NOMO-1 treated with dmso at 0.1 percent for 144 hours (cell line): Measurements from ENCODE around the gene MYCL.
"Not testable (repeated sequence)": the region's sequence is repeated elsewhere in the genome, so short reads cannot be mapped to it uniquely, and the experiment has no call there.

Experiments used
- DNase-seq: peaks from one replicate; lab custom pipeline; 2025; ENCODE audit not compliant: unreplicated experiment; lab: John Stamatoyannopoulos, UW

Gene MYCL

DNA sequence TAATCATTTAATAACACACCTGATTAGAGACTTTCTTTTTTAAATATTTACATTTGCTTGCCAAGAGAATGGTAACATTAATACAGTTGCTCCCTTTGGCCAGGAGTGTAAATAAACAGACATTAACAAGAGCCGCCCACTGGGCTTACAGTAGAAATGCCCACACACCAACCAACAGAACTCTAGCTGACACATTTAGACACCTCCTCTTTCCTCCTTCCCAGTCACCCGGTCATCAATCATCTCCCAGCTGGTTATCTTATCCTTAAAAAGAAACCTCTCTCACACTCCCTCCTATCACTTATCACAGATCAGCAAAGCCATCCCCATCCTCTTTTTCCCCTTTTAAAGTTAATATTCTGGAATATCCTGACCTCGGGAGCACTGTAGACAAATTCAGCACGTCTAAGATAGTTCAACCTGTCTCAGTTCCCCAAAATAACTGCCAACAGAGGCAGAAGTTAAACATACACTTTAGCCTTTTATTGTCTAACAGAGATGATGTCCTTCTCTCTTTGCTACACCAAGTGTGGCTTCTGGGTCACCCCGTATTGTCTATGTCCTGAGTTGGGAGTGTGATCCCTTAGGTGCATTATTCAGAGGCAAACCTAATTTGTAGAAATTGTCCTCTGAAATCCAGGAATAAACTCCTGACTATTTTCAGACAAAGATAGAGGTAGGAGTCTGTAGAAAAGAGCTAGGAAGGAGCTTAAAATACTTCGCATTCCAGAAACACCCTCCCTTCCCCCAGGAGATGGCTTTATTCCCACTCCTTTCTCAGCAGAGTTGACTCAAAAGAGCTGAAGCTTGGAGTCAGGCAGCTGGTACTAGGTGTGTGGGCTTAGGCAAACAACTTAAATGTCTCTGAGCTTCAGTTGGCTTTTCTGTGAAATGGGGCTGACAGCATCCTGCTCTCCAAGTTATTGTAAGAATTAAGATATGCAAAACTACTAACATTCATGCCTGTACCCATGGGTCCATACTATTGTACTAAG, 8.8 kb downstream of the MYCL start:
- DNase-seq: peak; percentile 56

DNA sequence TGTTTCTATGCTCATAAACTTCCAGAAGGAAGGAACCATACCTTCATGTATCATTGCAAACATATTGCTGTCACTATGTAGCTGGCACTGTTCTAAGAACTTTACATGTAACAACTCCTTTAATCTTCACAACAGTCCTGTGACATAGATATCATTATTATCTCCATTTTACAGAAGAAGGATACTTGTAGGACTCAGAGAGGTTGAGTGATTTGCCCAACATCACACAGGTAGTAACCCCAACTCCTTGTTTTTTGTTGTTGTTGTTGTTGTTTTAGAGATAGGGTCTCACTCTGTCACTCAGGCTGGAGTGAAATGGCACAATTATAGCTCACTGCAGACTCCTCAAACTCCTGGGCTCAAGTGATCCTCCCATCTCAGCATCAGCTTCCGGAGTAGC, 10.8 kb downstream of the MYCL start:
- no peak for DNase-seq

DNA sequence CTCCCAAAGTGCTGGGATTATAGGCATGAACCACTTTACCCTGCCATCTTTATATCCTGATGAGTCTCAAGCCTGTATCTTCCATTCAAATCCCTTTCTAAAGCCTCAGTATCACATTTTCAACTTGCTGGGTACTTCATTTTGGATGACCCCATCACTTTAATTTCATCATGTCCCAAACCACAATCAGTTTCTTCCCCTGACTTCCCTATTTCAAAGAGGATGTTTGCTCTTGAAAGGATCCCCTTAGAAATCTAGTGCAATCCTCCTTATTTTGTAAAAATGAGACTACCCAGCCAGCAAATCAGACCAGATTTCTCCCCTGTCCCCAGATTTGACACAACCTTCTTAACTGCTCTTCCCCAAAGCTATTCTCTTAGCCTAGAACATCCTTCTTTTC, 11.4 kb downstream of the MYCL start:
- peak; percentile 73 for DNase-seq

DNA sequence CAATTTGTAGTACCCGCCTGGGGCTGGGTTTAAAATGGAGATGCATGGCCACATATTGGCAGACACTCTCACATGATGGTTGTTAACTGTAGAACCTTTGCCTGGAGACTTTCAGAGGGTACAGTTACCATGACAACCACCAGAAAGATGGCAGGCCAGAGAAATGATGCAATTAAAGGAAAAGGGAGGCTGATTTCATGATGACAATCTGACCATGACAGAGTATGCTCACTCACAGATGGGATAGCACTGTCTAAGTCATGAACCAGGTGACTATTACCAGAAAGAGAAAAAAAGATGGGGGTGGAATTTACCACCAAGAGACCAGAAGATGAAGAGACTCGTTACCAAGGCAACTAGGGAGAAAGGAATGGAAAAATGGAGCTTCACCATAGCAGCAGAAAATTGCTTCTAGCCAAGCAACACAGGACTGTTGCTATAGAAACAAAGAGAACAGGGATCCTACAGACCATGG, 14.9 kb downstream of the MYCL start:
- DNase-seq: no peak

DNA sequence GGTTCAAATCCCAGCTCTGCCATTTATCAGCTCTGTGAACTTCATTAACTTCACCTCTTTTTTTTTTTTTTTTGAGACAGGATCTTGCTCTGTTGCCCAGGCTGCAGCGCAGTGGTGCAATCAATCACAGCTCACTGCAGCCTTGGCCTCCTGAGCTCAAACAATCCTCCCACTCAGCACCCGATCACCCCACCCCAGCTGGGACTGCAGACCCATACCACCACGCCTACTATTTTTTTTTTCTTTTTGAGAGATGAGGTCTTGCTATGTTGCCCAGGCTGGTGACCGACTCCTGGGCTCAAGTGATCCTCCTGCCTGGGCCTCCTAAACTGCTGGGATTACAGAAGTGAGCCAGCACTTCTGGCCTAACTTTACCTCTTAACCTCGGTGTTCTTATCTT, 16.2 kb downstream of the MYCL start:
- DNase-seq: no peak

- DNase-seq: no peak
Measured at GRCh38 chr1:39882152-39882551, 19.6 kb downstream of the MYCL start.

- no peak for DNase-seq
Measured at GRCh38 chr1:39877980-39878956, 23.4 kb downstream of the MYCL start.

DNA sequence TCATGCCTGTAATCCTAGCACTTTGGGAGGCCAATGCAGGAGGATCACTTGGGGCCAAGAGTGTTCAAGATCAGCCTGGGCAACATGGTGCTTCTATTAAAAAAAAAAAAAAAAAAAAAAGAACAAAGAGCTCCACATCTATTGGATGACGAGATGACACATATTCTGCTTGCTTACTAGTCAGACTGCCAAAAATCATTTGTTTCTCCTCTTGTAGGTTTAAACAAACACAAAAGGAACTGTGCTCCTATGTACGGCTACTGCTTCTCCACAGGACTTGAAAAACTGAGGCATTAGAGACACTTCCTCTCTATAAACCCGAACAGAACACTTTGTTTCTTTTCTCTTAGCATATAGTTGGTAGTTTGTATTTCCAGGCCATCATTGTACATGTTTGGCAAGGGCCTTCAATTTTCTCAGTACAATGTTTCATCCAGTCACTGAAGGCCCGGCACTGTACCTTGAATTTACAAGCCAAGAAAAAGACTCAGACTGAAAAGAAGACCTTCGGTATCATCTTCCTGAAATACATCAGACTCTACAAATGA, 24.4 kb downstream of the MYCL start:
- DNase-seq: no peak

DNA sequence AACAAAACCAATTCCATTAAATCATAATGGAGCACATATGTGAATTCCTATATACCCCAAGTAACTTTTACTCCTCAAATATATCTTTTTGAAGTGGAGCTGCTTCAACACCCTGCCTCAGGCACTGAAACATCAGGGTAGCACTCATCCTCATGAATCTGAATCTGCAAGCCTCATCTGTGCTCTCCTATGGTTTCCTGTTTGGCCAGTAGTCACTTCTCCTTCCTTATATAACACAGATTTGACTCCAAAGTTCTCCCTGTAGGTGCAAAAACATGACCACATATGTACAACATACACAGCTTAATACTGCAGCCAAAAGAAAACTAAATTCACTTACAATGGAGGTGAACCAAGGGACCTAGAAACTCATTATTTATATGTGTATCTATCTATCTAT, 25.6 kb downstream of the MYCL start:
- peak; percentile 70 for DNase-seq

GRCh38 chr1:39872698-39873097, 29.0 kb downstream of the MYCL start:
- DNase-seq: no peak

DNA sequence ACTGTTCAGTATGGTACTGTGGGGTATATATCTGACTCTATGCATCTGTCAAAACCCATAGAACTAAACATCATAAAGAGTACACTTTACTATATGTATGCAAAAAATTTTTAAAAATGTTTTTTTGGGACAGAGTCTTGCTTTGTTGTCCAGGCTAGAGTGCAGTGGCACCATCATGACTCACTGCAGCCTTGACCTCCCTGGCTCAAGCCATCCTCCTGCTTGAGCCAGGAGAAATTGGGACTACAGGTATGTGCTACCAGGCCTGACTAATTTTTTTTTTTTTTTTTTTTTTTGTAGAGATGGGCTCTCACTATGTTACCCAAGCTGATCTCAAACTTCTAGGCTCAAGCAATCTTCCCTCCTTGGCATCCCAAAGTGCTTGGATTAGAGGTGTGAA, 29.9 kb downstream of the MYCL start:
- DNase-seq: no peak

DNA sequence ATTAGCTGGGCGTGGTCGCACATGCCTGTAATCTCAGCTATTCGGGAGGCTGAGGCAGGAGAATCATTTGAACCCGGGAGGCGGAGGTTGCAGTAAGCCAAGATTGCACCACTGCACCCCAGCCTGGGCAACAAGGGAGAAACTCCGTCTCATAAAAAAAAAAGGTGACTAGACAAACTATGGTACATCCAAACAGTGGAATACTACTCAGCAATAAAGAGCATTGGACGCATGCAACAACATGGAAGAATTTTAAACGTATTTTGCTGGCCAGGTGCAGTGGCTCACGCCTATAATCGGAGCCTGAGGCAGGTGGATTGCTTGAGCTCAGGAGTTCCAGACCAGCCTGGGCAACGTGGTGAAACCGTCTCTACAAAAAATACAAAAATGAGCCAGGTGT, 30.7 kb downstream of the MYCL start:
- not testable (repeated sequence) for DNase-seq

DNA sequence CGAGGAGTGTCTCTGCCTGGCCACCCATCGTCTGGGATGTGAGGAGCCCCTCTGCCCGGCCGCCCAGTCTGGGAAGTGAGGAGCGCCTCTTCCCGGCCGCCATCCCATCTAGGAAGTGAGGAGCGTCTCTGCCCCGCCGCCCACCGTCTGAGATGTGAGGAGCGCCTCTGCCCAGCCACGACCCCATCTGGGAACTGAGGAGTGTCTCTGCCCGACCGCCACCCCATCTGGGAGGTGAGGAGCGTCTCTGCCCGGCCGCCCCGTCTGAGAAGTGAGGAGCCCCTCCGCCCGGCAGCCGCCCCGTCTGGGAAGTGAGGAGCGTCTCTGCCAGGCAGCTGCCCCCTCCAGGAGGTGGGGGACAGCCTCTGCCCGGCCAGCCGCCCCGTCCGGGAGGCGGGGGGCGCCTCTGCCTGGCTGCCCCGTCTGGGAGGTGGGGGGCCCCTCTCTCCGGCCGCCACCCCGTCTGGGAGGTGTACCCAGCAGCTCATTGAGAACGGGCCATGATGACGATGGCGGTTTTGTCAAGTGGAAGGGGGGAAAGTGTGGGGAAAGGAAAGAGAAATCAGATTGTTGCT, 32.1 kb downstream of the MYCL start:
- DNase-seq: not testable (repeated sequence)

DNA sequence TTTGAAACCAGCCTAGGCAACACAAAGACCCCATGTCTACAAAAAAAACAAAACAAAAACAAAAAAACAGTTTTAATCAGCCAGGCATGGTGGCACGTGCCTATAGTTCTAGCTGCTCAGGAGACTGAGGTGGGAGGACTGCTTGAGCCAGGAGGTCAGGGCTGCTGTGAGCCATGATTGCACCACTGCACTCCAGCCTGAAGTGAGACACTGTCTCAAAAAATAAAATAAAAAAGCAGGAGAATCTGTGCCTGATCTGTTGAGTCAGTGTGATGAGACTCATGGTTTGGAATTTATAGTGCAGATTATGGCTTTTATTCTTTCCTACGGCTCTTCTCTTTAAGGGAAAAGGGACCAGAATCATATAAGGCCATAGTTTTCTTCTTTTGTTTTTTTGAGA, 35.0 kb downstream of the MYCL start:
- no peak for DNase-seq

DNA sequence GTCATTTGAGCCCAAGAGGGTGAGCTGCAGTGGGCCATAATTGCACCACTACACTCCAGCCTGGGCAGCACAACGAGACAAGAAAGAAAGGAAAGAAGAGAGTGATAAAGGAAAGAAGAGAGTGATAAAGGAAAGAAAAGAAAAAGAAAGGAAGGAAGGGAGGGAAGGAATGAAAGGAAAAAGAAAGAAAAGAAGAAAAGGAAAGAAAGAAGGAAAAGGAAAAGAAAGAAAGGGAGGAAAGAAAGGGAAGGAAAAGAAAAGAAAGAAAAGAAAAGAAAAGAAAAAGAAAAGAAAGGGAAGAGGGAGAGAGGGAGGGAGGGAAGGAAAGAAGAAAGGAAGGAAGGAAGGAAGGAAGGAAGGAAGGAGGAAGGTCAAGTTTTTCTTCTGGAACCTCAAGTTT, 36.0 kb downstream of the MYCL start:
- DNase-seq: no peak

DNA sequence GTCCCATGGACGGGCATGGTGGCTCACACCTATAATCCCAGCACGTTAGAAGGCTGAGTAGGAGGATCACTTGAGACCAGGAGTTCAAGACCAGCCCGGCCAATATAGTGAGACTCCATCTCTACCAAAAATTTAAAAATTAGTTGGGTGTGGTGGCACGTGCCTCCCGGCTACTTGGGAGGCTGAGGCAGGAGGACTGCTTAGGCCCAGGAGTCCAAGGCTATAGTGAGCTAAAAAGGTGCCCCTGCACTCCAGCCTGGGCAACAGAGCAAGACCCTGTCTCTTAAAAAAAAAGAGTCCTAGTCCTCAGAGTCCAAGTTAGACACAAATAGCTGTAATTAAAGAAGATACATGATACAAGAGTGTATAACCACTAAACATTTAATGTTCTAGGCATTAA, 38.5 kb downstream of the MYCL start:
- no peak for DNase-seq

- no peak for DNase-seq
Measured at GRCh38 chr1:39861003-39861402, 40.7 kb downstream of the MYCL start.

DNA sequence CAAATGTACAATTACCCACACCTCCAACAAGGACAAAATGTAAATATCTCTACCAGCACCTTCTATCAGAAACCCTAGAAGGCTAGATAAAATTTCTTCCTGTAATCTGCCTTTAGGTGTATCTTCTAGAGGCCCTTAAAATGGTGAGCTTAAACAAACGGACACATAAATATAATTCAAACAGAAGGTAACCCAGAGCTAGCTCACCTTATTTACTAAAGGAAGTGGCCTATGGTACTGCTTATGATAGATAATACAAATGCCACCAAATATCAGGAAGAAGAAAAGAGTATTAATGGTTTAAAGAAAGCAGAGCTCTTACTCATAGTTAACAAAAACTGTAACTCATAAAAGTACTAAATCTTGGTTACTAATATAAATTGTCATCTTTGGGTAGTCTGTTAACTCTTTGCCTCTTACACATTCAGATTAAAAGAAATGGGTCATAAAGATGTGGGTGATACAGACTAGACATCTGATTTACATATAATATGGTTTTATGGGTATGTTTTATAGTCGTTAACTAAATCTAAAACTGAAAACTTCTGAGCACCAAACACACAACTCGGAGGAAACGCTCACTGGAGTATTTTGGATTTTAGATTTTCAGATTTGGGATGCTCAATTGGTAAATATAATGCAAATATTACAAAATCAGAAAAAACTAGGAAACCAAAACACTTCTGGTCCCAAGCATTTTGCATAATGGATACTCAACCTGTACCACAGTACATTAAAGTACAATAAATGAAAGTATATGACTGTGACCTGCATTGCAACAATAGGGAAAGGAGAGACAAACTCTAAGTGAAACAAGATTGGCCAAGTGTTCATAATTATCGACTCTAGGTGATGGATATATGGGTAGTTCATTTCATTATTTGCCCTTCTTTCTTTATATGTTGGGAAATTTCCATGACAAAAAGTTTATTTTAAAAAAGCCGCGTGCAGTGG, 41.6 kb downstream of the MYCL start:
- DNase-seq: no peak

DNA sequence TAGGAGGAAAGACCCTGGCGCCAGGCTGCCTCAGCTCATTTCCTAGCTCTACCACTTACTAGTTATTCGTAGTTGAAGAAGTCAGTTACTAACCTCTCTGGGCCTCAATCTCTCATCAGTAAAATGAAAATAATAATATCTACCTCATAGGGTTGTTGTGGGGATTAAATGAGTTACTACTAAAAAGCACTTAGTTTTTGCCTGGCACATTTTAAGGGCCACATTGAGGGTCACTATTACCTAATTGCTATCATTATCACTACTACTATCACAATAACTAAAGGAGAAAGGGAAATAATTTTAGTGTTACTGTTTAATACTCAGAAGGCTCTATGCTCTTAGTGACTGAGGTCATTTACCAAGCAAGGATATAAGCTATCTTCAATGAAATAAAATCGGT, 43.4 kb downstream of the MYCL start:
- DNase-seq: no peak
